Measurements from ENCODE around the gene MRPL14.

Gene MRPL14

DNA sequence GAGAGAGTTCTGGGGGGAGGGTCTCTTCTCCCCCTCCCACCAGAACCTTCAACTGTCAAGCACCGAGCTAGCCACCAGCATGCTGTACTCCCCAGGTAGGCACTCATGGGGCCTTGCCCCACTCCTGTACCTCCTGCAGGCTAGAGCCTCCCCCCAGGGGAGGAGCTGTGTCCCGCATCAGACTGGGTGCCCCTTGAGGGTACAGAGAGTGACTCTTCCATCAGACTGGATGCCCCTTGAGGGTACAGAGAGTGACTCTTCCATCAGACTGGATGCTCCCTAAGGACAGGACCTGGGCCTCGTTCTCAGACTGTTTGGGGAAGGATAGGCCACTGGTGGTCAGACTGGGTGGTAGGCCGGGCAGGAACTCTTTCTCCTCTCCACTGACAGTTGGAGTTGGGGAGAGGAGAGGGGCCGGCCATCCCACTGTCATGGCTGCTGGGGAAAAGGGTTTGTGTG, 31.5 kb upstream of the MRPL14 start, which contains the start of gene CAPN11:
TSS of gene CAPN11 (plus strand) at position 51 of the 459 bp plus-strand sequence. CDS start at position 80, 29 bp downstream.
- no peaks in the 10 kb centered on the region for H3K9me3 ChIP-seq

DNA sequence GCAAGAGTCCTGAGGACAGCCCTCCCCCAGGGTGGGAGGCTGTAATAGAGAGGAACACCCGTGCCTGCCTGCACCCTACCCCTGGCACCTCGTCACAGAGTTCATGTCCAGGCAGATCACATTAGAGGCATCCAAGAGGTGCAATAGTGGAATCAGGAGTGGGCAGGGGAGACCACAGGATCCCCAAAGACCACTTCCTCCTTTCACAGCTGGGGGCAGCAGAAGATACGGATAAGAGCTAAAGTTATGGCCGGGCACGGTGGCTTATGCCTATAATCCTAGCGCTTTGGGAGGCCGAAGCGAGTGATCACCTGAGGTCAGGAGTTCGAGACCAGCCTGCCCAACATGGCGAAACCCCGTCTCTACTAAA, 29.9 kb upstream of the MRPL14 start:
- H3K4me1 ChIP-seq, result peaks cover 3% of the 10 kb centered on the region
- H3K9me3 ChIP-seq, result no peaks in the 10 kb centered on the region
- H3K36me3 ChIP-seq, result no peaks in the 10 kb centered on the region
- TF ChIP-seq, protein P1, sequence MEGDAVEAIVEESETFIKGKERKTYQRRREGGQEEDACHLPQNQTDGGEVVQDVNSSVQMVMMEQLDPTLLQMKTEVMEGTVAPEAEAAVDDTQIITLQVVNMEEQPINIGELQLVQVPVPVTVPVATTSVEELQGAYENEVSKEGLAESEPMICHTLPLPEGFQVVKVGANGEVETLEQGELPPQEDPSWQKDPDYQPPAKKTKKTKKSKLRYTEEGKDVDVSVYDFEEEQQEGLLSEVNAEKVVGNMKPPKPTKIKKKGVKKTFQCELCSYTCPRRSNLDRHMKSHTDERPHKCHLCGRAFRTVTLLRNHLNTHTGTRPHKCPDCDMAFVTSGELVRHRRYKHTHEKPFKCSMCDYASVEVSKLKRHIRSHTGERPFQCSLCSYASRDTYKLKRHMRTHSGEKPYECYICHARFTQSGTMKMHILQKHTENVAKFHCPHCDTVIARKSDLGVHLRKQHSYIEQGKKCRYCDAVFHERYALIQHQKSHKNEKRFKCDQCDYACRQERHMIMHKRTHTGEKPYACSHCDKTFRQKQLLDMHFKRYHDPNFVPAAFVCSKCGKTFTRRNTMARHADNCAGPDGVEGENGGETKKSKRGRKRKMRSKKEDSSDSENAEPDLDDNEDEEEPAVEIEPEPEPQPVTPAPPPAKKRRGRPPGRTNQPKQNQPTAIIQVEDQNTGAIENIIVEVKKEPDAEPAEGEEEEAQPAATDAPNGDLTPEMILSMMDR (IDR thresholded peaks at IDR 0.05; ENCODE audit: low read depth, low read length), result no peak
- DNase-seq, result no peak
- H3K27me3 ChIP-seq, result no peaks in the 10 kb centered on the region
- no peak overlapping the region for H3K4me3 ChIP-seq (ENCODE audit: low read depth, low read length)

More for the DNA sequence above, 31.5 kb upstream of the MRPL14 start, which contains the start of gene CAPN11:
- no peaks in the 10 kb centered on the region for H3K27me3 ChIP-seq
- peaks cover 5% of the 10 kb centered on the region for H3K4me1 ChIP-seq
- H3K36me3 ChIP-seq, result no peaks in the 10 kb centered on the region
- DNase-seq, result no peak
- TF ChIP-seq, protein P1 (IDR thresholded peaks at IDR 0.05; ENCODE audit: low read depth, low read length), result no peak
- H3K4me3 ChIP-seq (ENCODE audit: low read depth, low read length), result no peak within 1 kb of the TSS

DNA sequence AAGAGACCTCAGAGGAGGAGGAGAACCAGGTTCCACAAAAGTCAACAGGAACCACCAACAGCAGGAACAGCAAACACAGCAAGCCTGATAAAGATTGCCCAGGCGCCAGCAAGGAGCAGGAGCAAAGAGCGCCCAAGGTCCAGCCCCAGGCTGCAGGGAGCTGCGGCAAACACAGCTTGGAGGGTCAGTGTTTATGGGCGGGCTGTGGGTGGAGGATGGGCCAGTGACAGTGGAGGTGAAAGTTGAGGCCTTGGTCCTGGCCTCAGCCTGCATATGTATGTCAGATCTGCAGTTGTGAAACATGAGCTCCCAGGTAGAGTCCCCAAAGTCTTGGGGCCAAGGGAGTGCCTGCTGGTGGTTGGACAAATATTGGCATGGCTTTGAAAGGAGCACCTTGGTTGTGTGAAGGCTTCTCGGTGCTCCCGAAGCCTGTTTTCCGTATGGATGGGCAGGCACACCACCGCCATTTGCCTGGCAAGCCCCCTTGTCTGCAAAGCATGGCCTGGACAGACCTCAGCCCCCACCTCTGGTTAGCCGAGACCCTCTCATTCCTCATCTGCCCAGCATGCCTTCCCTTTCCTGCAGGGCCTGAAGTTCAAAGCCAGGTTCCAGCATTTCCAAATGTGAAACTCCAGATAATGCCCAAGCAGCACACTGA, 29.4 kb upstream of the MRPL14 start:
- H3K9me3 ChIP-seq, result no peaks in the 10 kb centered on the region
- no peak for DNase-seq

DNA sequence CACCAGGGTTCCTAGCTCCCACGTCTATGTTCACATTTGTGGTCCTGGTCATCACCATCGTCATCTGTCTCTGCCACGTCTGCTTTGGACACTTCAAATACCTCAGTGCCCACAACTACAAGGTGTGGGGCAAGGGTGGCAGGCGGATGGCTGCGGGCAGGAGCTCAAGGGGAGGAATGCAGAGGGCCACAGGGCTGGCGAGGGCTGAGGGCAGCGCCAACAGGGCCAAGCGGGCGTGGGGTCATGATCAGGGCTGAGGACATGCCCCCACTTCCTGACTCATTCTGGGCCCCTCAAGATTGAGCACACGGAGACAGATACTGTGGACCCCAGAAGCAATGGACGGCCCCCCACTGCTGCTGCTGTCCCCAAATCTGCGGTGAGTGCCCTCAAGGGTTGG, 26.8 kb upstream of the MRPL14 start:
- H3K9me3 ChIP-seq, result no peaks in the 10 kb centered on the region
- no peak for DNase-seq
- TF ChIP-seq, protein P1 (IDR thresholded peaks at IDR 0.05; ENCODE audit: low read depth, low read length), result no peak

More for the DNA sequence above, 29.4 kb upstream of the MRPL14 start:
- Histone ChIP-seq H3K4me3 (ENCODE audit: low read depth, low read length) (no peak overlapping the region), H3K4me1 (no peaks in the 10 kb centered on the region; the same call in 1 of the 2 replicates), H3K36me3 (no peaks in the 10 kb centered on the region), H3K27me3 (no peaks in the 10 kb centered on the region)
- TF ChIP-seq, protein P1 (IDR thresholded peaks at IDR 0.05; ENCODE audit: low read depth, low read length), result no peak

DNA sequence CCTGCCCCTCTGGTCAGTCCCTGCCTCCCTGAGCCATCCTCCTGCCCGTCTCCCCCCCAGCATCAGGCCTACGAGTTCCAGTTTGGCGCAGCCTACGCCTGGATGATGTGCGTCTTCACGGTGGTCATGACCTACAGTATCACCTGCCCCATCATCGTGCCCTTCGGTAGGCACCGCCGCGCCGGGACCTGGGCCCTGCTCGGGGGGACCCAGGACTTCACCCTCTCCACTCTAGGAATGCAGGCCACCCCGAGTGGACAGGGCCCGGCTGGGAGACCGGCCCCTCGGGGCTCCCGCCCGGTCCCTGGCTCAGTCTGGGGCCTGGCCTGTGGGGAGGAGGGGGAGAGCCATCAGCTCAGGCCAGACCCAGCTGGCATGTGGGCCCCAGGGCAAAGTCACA, 25.3 kb upstream of the MRPL14 start:
- H3K27me3 ChIP-seq, result no peaks in the 10 kb centered on the region
- TF ChIP-seq, protein P1 (IDR thresholded peaks at IDR 0.05; ENCODE audit: low read depth, low read length), result no peak
- DNase-seq, result no peak
- H3K9me3 ChIP-seq, result no peaks in the 10 kb centered on the region
- H3K4me1 ChIP-seq, result no peaks in the 10 kb centered on the region; the same call in 1 of the 2 replicates
- no peaks in the 10 kb centered on the region for H3K36me3 ChIP-seq
- H3K4me3 ChIP-seq (ENCODE audit: low read depth, low read length), result no peak overlapping the region

More for the DNA sequence above, 26.8 kb upstream of the MRPL14 start:
- Histone ChIP-seq H3K4me3 (ENCODE audit: low read depth, low read length) (no peak overlapping the region), H3K36me3 (no peaks in the 10 kb centered on the region), H3K4me1 (no peaks in the 10 kb centered on the region; the same call in 1 of the 2 replicates), H3K27me3 (no peaks in the 10 kb centered on the region)

DNA sequence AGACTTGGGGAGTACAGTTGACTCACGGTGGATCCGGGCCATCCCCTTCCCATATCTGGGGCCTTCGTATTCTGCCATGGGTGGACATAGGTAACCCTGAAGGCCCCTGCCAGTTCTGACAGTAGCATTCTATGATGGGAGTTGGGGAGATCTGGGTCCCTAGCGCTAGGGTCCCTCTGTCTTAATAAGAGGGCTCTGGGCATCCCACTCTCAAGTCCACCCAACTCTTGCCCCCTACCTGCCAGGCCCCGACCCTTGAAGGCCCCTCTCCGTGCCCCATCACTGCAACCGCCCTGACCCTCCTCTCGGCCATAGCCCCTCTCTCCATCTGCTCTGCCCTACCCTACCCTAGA, 24.8 kb upstream of the MRPL14 start:
- no peaks in the 10 kb centered on the region for H3K27me3 ChIP-seq
- no peak overlapping the region for H3K4me3 ChIP-seq (ENCODE audit: low read depth, low read length)
- no peaks in the 10 kb centered on the region for H3K36me3 ChIP-seq
- no peak for DNase-seq
- no peaks in the 10 kb centered on the region; the same call in 1 of the 2 replicates for H3K4me1 ChIP-seq
- H3K9me3 ChIP-seq, result no peaks in the 10 kb centered on the region
- TF ChIP-seq, protein P1 (IDR thresholded peaks at IDR 0.05; ENCODE audit: low read depth, low read length), result no peak

Measured in BE2C (cell line).